C4-2B (cell line): Measurements from ENCODE around the gene PJA1.

Source experiments
- CTCF ChIP-seq: fragments of 450-650 bp; conservative IDR thresholded peaks from 2 replicates; pipeline ENCODE4 v1.5.1; 2017; ENCODE audit warnings: mild to moderate bottlenecking
- ZFX ChIP-seq: fragments of 450-650 bp; IDR thresholded peaks from 2 replicates; pipeline ENCODE4 v1.6.1; 2017

DNA sequence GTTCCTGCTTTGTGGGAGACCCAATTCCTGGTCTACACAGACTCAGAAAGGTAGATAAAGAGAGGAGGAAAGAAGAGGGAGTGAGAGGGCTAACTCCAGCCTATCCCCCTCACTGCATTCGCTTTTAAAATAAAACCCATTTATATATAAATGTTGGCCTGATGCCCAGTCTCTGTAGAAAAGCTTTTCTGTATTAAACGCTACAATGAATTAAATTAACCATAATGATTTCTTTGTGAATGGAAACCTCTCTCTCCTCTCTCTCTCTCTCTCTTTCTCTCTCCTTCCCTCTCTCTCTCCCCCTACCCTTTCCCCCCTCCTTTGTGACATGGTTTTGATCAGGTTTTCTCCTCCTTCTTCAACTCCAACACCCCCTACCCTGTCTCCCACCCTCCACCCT is 34.8 kb downstream of the PJA1 start:
- no peak for TF ChIP-seq CTCF
- TF ChIP-seq ZFX: no peak
